Measurements from ENCODE around the gene HOXB7. TPM values are rescaled to one million over a fixed set of nuclear protein-coding genes. Genes with fewer than 3 reads are reported as not detected.

HOXB7 gene
- total and polyA plus RNA-seq, 2 experiments from 2014 or later: not detected

- no peaks in the 10 kb centered on the region for H3K9me2 ChIP-seq (ENCODE audit: insufficient read depth)
- peaks cover 100% of the 10 kb centered on the region for H3K27me3 ChIP-seq (ENCODE audit: insufficient read depth)
- H3K4me3 ChIP-seq: 0 out of 2 replicates have a peak overlapping the region, but pooled peaks have one; percentile 30
- ATAC-seq (no peak), DNase-seq (ENCODE audit: low spot score) (no peak)
- no peak overlapping the region for H2AFZ ChIP-seq
- no peak overlapping the region for H3K4me3 Mint-ChIP-seq
- H3K36me3 Mint-ChIP-seq (ENCODE audit: low read depth): no peaks in the 10 kb centered on the region
- peaks cover 23% of the 10 kb centered on the region for H3K4me1 Mint-ChIP-seq
- no peak overlapping the region for H3K27ac ChIP-seq (ENCODE audit: low read depth)
- no peak overlapping the region for H3K27ac Mint-ChIP-seq
- H3K4me2 ChIP-seq: peak overlapping the region; percentile 67
- peaks cover 87% of the 10 kb centered on the region for H3K27me3 Mint-ChIP-seq (ENCODE audit: insufficient read depth, low read depth, poor library complexity)
- H3F3A ChIP-seq (replicated peaks; ENCODE audit: low read depth): peaks cover 53% of the 10 kb centered on the region
- H3K4me1 ChIP-seq (ENCODE audit: insufficient read depth): peaks cover 47% of the 10 kb centered on the region
- H3K9me3 Mint-ChIP-seq: no peaks in the 10 kb centered on the region; the same call in 2 of the 3 replicates
- peaks cover 67% of the 10 kb centered on the region for H4K20me1 ChIP-seq (replicated peaks; ENCODE audit: insufficient read depth)
- no peak for TF ChIP-seq REST (IDR thresholded peaks at IDR 0.05; ENCODE audit: unreplicated experiment)
- no peak for TF ChIP-seq ETS1 (IDR thresholded peaks at IDR 0.05)
- 0 out of 4 replicates have a peak, but pooled peaks of 1 of the 2 experiments have one; percentile 2 for TF ChIP-seq CTCF (conservative IDR thresholded peaks at IDR 0.05; ENCODE audit: low read depth in 2 of 2)
- TF ChIP-seq JUNB (IDR thresholded peaks at IDR 0.05; ENCODE audit: unreplicated experiment): no peak
- TF ChIP-seq ZNF331 (CRISPR knock-in tag; IDR thresholded peaks at IDR 0.05; ENCODE audit: low read depth): no peak
- TF ChIP-seq ZNF114 (CRISPR knock-in tag; IDR thresholded peaks at IDR 0.05): no peak
- TF ChIP-seq EZH2 (IDR thresholded peaks at IDR 0.05; ENCODE audit: low read depth, unreplicated experiment): peak; percentile 67
- H3K79me2 ChIP-seq (replicated peaks; ENCODE audit: insufficient read depth): no peaks in the 10 kb centered on the region
- H3K36me3 ChIP-seq (ENCODE audit: insufficient read depth): no peaks in the 10 kb centered on the region
These were observed 50.7 kb downstream of the HOXB7 start for GRCh38 chr17:48559840-48560817.

All from GM23338 (cell line).